Stimulated activated CD4-positive, alpha-beta T cell treated with anti-CD3 and anti-CD28 coated beads, Interleukin-4, amount 100 ng/mL, for 4 hours (primary cell): ENCODE data around the gene MDM1.

Experiments
- DNase-seq, 2 experiments: peaks; one replicate each; pipeline ENCODE4 v3.0.0-alpha.2; 2020

Gene MDM1

GRCh38 chr12:68331869-68332727 lies at the start of gene MDM1:
TSS of gene MDM1 (minus strand) at chr12:68332362. CDS start at chr12:68332245, 117 bp downstream.
- peak; percentile 93 to 96 for DNase-seq

DNA sequence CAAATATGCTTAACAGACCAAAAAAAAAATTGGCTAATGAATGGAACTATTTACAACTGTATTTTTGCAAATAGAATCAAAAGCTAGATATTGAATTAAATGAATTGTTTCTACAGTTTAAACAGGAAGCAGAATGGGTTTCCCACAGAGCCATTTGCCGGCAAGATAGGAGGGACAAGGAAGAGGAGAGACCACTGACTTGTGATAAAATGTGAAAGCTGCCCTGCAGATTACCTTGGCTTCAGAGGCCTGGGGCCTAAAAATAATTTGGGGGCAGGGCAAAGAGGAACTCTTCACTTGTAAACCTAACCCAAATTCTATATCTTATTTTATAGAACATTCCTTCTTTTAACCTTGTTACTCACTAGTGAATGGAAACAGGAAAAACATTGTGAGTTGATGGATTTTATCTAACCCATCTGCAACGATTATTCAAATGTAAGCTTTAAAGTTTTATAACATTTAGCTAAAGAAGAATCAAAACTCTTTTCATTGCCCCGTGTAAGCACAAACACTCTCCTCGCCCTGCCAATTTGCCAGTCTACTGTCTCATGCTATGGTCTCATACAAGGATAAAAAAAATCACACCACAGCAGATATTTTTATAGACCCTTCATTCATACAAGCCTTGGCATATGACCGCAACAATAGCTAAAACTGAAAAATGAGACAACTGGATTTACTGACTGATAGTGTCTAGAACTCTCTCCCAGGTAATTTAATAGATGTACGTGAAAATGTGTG lies 49.5 kb upstream of the MDM1 start:
- DNase-seq: no peak

DNA sequence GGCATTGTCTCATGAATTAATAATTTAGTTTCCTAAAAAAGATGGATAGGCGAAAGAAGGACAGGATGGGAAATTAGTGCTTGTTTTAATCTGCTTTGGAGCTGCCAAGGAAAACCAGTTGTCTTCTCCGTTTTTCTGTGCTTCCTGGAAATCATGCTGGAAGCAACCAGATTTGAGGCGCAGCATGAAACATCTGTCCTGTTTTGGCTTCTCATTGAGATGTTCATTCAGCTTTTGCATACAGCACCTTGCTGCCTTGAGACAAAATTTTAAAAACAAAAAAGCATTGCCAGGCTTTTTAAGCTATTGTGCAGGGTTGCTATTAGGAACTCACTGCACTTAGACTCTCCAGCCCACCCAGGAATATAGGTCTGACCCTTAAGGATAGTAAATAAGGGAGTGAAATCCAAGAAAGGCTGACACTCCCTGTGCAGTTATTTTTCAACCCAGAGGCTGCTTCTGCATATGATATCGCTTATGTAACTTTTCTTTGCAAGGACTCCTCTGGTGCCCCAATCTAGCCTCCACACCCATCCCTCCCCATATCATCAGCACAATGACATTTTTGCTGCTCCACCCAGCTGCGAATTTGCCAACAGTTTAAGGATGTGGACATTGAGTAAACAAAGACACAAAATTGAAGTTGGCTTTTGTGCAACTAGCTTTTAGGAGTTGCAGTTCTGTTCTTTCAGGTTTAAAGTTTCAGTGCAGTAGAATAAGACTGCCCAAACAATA lies 46.9 kb upstream of the MDM1 start:
- no peak for DNase-seq

DNA sequence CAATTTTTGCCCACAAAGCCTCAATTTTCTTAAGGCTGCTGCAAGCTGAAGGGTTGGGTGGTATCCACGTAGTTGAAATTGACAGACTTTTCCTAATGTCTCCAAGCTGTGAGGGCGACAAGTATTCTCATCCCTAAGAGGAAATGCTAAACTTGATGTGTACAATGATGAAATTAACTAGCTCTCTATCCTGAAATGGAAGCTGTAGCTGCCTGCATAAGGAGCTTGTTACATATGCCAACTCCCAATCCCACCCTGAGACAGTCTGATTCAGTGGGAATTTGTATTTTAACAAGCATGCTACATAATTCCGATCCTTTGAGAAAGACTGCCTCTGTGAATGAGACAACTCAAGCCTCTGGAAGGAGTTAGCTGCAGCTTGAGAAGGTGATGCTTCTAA lies 45.7 kb upstream of the MDM1 start:
- no peak for DNase-seq

GRCh38 chr12:68376901-68377300 lies 44.7 kb upstream of the MDM1 start:
- DNase-seq: no peak

GRCh38 chr12:68375756-68376695 lies 43.9 kb upstream of the MDM1 start:
- no peak for DNase-seq

DNA sequence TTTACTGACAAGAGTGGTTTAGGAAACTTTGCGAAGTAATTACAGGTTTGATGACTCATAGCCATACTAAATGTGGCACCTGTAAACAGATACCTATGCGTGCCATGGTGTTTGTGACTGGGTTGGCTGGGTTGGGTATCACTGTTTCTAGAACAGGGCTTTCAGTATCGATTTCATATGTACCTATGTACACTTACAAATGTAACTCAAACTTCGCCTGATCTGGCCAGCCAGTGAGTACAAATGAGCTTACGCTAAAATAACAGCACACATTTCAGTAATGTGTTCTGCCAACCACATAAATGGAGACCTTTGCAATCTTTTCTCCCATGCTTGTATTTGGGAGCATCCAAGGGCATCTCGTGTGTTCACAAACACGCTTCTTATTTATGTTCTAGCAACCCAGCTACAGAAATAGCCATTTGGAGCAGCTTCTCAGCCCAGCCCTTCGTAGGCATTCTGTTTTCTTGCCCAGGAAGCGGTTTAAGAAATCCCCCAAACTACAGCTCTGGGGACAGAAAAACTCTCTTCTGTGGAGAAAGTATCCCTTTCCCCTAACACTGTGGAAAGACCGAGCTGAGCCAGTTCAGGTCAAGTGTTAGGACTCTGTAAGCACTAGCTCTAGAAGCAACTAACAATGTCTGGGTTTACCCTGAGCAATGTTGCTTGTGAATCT lies 42.3 kb upstream of the MDM1 start:
- peak; percentile 24 to 64 for DNase-seq

- DNase-seq: no peak
Observed at GRCh38 chr12:68370667-68371066, 38.5 kb upstream of the MDM1 start.

DNA sequence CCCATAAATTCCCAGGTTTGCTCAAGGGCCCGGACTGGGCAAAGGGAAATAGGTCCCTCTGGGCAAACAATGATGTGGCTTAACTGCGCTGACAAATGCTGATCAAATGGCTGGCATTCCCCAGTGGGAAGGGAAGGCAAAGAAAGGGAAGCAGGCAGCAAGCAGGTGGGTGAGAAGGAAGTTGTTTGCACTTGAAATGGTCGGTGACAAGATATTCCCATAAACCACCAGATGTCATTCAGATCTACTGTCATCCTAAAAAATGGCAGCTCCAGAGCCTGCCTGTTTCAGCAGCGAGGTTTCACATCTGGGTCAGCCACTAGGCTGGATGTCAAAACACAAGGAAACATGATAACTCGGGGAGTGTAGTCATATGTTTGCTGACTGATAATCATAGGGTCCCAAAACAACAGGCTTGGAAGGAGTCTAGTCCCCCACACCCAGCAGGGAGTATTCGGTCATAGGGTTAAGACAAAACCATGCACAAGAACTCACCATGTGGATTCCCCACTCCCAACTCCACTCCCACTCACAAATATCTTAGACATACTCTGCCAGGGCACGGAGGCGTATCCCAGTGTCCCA lies 37.9 kb upstream of the MDM1 start:
- DNase-seq: no peak

GRCh38 chr12:68368327-68368726 lies 36.2 kb upstream of the MDM1 start:
- DNase-seq: no peak

GRCh38 chr12:68367903-68368302 lies 35.7 kb upstream of the MDM1 start:
- no peak for DNase-seq

GRCh38 chr12:68367116-68367515 lies 35.0 kb upstream of the MDM1 start:
- no peak for DNase-seq

GRCh38 chr12:68364893-68365725 lies 32.9 kb upstream of the MDM1 start:
- peak; percentile 58 to 76 for DNase-seq

- no peak for DNase-seq
Observed at GRCh38 chr12:68364328-68364727, 32.2 kb upstream of the MDM1 start.

GRCh38 chr12:68361953-68362352 lies 29.8 kb upstream of the MDM1 start:
- DNase-seq: no peak

- no peak for DNase-seq
Observed at GRCh38 chr12:68359674-68360073, 27.5 kb upstream of the MDM1 start.

- DNase-seq: peak; percentile 31 to 52
Observed at GRCh38 chr12:68358532-68359485, 26.6 kb upstream of the MDM1 start.

- DNase-seq: no peak
Observed at GRCh38 chr12:68356986-68357385, 24.8 kb upstream of the MDM1 start.

GRCh38 chr12:68356060-68356695 lies 24.0 kb upstream of the MDM1 start:
- no peak for DNase-seq
